Body of pancreas (tissue), 4 donors: Measurements from ENCODE around the gene S100P.
"Not testable (repeated sequence)": the region's sequence is repeated elsewhere in the genome, so short reads cannot be mapped to it uniquely, and the experiment has no call there.

Experiments used
- POLR2A ChIP-seq, 3 donors: fragments of 450-650 bp; IDR thresholded peaks; one replicate each; pipeline ENCODE4 v1.6.1; 2016; ENCODE audit warnings: antibody characterized with exemption in 3 of 3, mild to moderate bottlenecking in 2 of 3
- TF ChIP-seq, protein P1 (sequence below), 7 experiments: fragments of 450-650 bp in 4 of 7; fragments of 200-600 bp in 3 of 7; sonication (generic) in 3 of 7; IDR thresholded peaks; one replicate each; pipeline ENCODE4 v1.5.1; 2016 to 2019; ENCODE audit warnings: antibody characterized with exemption in 7 of 7

GRCh38 chr4:6672541-6673190 lies 21.0 kb upstream of the S100P start:
- TF ChIP-seq, protein P1, sequence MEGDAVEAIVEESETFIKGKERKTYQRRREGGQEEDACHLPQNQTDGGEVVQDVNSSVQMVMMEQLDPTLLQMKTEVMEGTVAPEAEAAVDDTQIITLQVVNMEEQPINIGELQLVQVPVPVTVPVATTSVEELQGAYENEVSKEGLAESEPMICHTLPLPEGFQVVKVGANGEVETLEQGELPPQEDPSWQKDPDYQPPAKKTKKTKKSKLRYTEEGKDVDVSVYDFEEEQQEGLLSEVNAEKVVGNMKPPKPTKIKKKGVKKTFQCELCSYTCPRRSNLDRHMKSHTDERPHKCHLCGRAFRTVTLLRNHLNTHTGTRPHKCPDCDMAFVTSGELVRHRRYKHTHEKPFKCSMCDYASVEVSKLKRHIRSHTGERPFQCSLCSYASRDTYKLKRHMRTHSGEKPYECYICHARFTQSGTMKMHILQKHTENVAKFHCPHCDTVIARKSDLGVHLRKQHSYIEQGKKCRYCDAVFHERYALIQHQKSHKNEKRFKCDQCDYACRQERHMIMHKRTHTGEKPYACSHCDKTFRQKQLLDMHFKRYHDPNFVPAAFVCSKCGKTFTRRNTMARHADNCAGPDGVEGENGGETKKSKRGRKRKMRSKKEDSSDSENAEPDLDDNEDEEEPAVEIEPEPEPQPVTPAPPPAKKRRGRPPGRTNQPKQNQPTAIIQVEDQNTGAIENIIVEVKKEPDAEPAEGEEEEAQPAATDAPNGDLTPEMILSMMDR (IDR thresholded peaks at IDR 0.05), result not testable (repeated sequence)
- TF ChIP-seq POLR2A (IDR thresholded peaks at IDR 0.05), result not testable (repeated sequence)
